ENCODE measurements around the gene COX4I2. TPM values are rescaled to one million over a fixed set of nuclear protein-coding genes. Genes with fewer than 3 reads are reported as not detected.
A peak's percentile ranks its signal among the peaks of the same experiment; 100 is the strongest.

Gene COX4I2
- total RNA-seq, 2 donors from 2014 or later: not detected

DNA sequence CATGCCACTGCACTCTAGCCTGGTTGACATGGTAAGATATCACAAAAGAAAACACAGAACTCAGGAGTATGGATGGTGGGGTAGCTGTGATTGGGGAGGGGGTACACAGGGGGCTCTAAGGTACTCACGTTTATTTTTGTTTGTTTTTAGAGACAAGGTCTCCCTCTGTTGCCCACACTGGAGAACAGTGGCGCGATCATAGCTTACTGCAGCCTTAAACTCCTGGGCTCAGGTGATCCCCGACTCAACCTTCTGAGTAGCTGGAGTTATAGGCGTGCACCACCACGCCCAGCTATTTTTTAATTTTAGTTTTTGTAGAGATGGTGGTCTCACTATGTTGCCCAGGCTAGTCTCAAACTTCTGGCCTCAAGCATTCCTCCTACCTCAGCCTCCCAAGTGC lies 55.7 kb downstream of the COX4I2 start:
- Mint-ChIP-seq H3K9me3 (no peaks in the 10 kb centered on the region), H3K36me3 (peaks cover 10 to 28% of the 10 kb centered on the region in 2 donors), H3K27ac (peak overlapping the region in 1 of 2 donors; percentile 88)
- DNase-seq (ENCODE audit: low spot score in 2 of 2): no peak
- no peak for ATAC-seq

- peak overlapping the region; percentile 10 to 88 for H3K27ac Mint-ChIP-seq
- peaks cover 13 to 28% of the 10 kb centered on the region in 2 donors for H3K36me3 Mint-ChIP-seq
- ATAC-seq (no peak), DNase-seq (ENCODE audit: low spot score in 2 of 2) (no peak)
- no peaks in the 10 kb centered on the region for H3K9me3 Mint-ChIP-seq
These were observed 56.4 kb downstream of the COX4I2 start for GRCh38 chr20:31693987-31694661.

Other genes with a start within 250 kb of the COX4I2 start
- not detected for gene DEFB119, start 247.3 kb upstream of the COX4I2 start, total RNA-seq
- gene DEFB121, start 231.7 kb upstream of the COX4I2 start, total RNA-seq: not detected
- gene DEFB123, start 197.3 kb upstream of the COX4I2 start, total RNA-seq: not detected
- not detected for gene DEFB124, start 162.8 kb upstream of the COX4I2 start, total RNA-seq
- gene REM1, start 162.6 kb upstream of the COX4I2 start, total RNA-seq: not detected
- 100 to 1,000 TPM; 108 to 124 TPM for gene HM13, start 123.5 kb upstream of the COX4I2 start, total RNA-seq
- 10 to 100 TPM in 1 of 2 donors, 1 to 10 TPM in 1; 1.4 to 19.4 TPM for gene ID1, start 32.6 kb upstream of the COX4I2 start, total RNA-seq
- gene BCL2L1, start 85.0 kb downstream of the COX4I2 start, total RNA-seq: 100 to 1,000 TPM in 1 of 2 donors, 10 to 100 TPM in 1; 86.6 to 143 TPM
- 100 to 1,000 TPM; 123 to 215 TPM for gene TPX2, start 101.4 kb downstream of the COX4I2 start, total RNA-seq
- gene MYLK2, start 181.4 kb downstream of the COX4I2 start, total RNA-seq: under 1 TPM; 0.31 to 0.34 TPM
- gene FOXS1, start 207.7 kb downstream of the COX4I2 start, total RNA-seq: not detected
- not detected for gene DUSP15, start 232.6 kb downstream of the COX4I2 start, total RNA-seq
- gene TTLL9, start 232.7 kb downstream of the COX4I2 start, total RNA-seq: not detected

All from activated naive CD4-positive, alpha-beta T cell treated with anti-CD3 and anti-CD28 coated beads, Interleukin-2, amount 50 U/mL, for 72 hours (primary cell).